Medulla oblongata (tissue), 1 donor: ENCODE data around the gene PDGFRB.
A peak's percentile ranks its signal among the peaks of the same experiment; 100 is the strongest.

Experiments used
- DNase-seq: peaks from one replicate; pipeline ENCODE4 v3.0.0-alpha.2; 2015; ENCODE audit errors: extremely low spot score

The PDGFRB gene

DNA sequence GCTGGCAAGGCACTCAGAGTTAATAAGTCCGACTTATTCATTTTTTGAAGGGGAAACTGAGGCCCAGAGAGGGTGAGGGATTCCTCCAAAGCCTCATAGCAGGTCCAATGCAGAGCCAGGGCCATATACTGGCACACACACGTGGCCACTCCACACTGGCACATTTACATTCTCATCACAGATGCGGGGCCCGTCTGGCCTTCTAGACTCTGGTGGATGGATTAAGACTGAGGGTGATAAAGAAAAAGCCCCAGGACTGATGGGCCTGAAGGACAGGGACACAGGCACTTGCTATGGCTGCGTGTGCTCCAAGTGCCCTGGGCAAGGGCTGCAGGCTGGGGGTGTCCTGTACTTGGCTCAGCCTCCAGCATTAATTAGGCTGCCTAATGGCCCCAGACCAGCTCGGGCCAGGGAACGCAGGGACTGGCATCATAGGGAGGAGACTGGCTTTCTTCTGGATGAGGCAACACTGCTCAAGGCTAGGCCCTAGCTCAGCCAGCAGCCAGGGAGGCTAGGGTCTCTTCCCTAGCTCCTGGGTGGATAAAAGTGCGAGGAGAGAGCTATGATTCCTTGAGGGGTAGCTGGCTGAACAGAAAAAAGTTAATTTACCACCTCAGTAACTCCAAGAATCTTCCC lies 40.8 kb downstream of the PDGFRB start:
- DNase-seq: no peak

DNA sequence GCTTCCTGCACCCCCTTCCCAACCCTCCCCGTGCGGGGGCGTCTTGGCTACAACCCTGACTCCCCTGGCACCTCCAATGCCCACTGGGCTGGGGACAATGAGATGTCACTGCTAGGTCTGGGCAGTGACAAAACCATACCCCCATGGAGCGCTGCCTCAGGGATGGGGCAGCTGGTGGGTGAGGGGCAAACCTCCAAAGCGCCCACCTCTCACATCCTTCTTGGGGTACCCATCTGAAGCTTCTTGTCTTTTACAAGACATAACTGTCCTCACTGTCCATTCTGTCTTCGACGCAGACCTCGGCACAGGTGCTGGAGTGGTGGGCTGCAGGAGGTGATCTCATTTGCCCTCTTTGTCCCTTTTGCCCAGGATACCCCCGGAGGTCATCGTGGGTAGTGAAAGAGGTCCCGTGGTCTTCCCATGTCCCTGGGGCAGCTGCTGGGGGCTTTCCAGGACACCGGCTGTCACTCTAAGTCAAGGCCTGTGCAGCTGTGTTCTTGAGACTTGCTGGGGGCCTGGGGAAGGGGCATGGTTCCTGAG lies 41.5 kb downstream of the PDGFRB start:
- no peak for DNase-seq

DNA sequence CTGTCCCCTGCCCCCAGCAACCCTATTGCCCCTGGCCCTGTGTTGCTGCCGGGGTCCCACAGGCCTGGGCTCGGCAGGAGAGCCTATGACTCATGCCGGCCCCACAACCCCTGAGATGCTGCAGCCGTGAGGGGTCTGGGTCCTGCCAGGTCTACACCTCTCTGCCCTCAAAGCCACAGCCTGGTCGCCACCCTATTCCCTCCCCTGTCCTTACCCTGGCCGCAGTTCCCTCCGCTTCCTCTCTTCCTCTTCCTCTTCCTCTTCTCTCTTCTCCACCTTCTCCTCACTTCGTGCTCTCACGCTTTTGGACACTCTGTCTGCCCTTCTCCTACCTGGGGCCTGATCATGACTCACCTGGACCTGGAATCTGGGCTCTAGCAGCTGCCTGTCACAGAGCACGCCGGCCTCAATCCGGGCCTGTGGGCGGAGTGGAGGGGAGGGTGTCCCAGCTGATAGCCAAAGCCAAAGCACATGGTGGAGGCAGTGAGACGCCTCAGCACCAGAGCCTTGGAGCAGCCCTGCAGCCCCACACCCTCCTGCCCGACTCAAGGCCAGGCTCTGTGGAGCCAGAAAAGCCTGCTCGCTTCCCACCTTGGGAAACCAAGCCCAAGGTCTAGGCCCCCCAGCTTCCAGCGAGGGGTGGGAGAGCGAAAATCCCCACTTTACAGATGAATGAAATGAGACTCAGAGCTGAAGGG lies 42.4 kb downstream of the PDGFRB start:
- DNase-seq: no peak

DNA sequence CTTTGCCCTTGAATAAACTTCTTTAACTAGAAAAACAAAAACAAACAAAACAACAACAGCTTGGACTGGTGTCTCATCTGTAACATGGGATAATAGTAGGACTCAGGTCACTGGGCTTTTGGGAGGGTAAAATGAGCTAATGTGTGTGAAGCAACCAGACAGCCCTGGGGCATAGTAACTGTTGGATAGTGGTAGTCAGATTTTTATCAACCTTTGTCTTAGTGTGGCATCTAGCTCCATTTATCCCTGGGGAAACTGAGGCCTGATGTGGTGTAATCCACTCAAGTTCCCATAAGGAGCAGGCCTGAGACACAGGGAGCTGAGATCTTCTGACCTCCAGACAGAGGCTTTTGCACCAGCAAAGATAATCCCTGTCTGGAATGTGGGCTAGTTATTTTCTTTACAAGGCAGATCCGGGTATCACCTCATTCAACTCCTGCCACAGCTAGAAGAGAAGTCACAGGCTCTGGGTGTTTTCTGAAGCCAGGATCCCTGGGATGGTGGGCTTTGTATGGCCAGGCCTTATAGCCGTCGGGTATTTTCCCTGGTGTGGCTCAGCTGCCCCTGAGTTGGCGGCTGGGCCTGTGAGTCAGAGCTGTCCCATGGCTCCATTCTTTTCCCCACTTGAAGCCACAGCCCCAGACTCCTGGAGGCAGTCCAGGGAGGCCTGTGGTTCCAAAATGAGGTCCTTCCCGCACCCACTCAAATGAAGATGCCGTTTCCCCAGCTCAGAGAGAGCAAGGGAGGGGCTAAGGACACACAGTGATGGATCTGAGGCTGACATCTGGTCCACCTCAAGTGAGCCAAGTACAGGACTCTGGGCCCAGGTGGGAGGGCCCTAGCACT lies 43.2 kb downstream of the PDGFRB start:
- DNase-seq: no peak

DNA sequence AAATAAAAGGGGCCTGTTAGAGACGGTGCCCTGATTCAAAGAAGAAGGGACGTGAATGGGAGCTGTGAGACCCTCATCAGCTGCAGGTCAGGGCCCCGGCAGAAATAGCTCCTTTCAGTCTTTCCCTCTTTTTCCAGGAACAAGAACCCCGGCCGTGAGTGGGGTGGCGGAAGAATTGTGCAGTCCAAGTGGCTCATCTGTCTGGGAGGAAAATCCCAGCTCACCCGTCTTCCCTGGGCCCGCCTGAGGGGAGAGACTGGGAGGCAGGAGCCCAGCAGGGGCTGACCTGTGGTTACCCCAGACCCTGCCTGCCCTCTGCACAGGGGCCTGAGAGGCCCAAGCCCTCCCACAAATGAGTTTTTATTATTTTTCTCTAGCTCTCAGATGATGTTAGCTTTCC lies 44.5 kb downstream of the PDGFRB start:
- DNase-seq: no peak

DNA sequence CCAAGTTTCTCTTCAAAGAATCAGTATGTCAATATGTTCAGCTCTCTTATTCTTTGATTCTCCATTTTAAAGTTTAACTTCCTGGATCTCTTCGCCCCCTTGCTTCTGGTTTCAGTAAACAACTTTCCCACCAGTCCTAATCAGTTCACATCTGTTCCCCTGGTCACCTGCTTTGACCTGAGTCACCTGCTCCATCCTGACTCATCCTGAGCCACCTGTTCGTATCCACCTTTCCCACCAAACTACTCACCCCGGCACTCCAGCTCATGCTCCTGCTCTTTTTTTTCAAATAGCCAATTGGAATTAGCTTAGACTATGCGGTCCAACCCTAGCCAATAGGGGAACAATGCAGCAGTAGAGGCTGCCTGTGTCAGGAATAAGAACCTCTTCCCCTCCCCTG lies 45.7 kb downstream of the PDGFRB start:
- no peak for DNase-seq

DNA sequence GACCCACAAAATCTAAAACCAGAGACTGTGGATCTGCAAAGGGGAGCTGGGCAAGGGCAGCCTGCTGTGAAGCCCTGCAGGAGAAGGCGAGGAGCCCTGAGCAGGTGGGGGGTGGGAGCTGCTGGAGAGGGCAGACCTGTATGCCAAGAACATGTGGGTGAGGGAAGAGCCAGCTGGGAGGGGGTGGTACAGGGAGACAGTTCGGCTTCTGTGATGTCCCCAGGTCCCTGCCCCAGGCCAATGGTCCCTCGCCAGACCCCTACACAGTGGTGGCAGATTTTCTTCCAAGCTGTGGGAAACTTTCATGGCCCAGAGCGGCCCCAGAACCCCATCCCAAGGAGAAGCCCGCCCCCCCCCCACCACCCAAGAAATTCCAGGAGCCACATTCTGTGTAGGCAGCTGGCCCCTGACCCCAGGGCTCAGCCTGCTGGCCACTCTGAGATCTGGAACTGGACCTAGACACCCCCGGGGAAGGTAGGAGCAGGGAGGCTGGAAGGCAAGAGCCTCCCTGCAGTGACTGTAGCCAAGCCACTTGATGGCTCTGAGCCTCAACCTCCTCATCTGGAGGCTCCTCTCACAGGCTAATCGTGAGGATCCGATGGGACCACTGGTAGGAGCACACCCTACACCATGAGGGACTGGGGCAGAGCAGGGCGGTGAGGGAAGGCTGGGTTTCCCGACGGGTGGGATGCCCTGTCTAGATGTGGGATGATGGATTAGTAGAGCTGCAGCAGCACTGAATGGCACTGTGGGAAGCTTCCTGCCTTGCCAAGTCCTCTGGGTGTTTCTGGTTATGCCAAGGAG lies 46.7 kb downstream of the PDGFRB start:
- DNase-seq: no peak

DNA sequence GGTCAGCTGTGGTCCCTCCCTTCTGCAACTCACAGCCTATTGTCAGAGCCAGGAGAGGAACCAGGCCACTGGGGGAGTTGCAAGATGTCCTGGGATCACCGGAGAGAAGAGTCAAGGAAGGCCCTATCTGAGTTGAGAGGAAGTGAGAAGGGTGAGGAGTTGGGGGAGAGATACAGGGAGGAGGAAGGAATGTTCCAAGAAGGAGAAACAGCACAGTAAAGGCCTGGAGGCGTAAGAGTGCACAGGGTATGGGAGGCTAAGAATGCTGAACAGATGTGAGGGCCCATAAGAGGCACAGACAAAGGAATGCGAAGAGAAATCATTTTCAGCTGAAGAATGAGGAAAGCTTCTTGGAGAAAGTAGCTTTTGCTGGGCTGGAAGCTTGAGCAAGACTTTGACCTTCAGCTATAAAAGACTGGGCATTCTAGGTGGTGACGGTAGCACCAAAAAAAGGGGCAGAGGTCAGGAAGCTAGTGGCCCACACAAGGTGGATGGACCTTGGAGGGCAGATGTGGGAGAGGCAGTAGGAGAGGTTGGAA lies 47.7 kb downstream of the PDGFRB start:
- DNase-seq: no peak

DNA sequence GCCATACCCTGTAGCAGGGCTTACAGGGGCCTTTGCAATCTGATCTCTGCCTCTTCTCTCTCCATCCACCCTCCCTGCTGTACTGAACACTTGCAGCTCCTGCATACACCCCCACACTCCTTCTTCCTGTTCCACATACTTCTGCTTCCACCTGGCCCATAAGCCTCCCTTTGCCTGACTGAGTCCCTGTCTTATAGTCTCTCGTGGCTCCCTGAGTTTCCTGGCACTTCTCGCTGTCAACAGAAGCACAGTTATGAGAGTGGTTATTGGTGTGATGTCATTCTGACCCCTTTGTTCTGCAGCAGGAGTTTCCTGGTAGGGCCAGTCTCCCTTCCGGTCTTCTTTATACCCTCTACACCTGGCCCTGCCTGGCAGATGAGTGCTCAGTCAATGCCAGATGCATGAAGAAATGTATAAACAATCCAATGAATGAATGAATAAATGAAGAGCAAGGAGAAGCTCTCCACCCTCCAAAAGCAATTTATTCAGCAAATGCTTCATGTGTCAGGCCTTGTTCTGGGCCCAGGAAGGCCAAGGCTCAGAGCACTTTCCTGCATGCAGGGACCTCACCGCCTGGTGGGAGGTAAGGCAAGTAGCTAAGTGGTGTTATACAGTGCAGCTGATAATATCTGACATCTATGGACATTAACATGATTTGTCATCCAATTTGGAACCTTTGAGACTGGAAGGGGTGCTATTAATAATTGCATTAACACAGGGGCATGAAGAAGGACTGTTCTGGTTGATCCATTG lies 48.8 kb downstream of the PDGFRB start:
- no peak for DNase-seq

DNA sequence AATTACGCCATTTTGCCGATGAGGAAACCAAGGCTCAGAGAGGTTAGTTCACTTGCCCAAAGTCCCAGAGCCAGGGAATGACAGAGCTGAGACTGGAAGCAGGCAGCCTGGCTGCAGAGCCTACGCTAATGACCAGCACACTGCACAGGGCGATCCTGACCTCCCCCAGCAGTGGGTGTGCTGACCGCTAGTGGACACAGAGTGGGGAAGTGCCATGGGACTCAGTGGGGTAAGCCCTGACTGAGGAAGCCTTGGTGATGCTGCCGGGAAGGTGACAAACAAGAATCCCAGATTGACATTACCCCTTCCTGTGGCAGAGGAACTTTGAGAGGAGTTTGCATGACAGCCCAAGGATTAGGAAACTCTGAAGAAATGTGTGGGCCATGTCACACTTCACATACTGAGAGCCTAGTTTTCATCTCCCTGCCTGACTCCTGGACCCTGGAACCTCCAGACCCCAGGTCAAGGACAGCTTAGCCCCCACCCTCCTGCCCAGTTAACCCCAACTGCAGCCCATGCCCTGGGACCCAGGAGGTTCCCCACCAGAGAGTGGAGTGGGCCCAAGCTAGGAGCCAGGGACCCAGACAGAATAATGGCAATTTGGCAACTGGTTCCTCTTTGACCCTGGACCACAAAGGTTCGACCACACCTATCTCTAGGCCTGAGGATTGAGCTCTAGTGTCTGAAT lies 49.6 kb downstream of the PDGFRB start:
- DNase-seq: no peak

DNA sequence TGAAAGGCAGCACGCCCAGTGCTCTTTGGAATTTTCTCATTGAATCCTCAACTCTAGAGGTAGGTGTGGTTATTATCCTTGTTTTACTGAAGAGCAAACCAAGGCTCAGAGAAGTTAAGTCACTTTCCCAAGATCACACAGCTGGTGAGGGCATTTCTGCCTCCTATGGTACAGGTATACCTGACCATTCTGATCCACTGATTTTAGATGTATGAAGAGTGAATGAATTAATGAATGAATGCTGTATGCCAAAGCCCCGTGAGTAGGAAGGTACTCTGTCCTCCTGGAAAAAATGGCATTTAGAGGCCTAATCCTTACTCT lies 51.1 kb downstream of the PDGFRB start:
- DNase-seq: no peak

DNA sequence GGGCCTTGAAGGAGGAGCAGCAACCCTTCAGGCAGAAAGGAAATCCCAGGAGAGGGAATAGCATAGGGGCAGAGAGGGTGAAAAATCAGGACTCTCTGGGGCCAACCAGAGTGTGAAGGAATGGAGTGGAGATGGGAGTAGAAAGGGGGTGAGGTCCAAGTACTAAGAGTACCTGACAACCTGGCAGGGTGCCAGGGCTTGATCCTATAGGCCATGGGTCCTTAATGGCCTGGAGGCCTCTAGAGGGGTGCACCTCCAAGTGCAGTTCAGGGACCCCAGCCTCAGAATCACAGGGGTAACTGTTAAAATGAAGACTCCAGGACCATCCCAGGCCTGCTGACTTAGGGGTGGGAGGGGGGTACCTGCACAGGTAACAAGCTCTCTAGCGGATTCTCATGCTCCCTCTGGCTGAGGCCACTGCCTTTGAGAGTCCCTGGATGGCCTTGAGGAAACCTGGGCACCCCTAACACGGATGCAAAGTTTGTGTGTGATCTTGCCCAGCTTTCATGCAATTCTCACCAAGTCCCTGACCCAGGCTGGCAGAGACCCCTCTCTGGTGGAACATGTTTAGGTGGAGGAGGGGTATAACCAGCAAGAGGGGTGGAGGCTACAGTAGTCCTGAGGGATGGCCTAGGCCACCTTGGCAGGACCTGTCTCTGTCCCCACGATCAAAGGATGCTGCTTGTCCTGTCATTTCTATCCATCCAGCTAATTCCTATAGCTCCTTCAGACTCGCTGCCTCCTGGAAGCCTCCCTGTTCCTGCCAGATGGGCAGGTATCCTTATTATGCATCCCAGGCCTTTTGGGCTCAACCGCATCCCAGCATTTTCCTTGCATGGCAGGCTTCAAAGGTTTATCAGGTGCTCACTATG lies 51.7 kb downstream of the PDGFRB start:
- no peak for DNase-seq

DNA sequence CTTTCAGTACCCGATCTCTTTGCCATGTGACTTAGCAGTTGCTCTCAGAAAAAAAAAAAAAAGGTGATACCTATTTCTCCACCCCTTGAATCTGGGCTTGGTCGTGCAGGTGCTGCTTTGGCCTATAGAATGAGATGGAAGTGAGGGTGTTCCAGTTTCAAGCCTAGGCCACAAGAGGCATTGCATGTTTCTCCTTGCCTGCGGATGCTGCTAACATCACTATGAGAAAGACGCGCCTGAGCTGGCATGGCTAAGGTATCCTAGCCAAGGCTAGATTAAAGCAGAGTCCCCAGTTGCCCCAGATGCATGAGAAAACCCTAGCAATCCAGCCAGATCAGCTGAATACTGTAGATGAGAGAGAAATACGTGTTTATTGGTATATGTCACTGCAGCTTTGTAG lies 54.6 kb downstream of the PDGFRB start:
- no peak for DNase-seq

DNA sequence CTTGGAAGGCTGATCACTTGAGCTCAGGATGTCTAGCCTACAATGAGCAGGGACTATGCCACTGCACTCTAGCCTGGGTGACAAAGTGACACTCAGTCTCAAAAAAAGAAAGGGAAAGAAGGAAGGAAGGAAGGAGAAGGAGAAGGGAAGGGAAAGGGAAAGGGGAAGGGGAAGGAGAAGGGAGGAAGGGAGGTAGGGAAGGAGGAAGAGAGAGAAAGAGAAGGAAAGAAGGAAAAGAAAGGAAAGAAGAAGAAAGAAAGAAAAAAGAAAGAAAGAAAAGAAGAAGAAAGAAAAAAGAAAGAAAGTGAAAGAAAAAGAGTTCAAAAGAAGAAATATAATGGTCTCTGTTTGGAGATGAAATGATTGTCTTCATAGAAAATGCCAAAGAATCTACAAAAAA lies 58.5 kb downstream of the PDGFRB start:
- no peak for DNase-seq

DNA sequence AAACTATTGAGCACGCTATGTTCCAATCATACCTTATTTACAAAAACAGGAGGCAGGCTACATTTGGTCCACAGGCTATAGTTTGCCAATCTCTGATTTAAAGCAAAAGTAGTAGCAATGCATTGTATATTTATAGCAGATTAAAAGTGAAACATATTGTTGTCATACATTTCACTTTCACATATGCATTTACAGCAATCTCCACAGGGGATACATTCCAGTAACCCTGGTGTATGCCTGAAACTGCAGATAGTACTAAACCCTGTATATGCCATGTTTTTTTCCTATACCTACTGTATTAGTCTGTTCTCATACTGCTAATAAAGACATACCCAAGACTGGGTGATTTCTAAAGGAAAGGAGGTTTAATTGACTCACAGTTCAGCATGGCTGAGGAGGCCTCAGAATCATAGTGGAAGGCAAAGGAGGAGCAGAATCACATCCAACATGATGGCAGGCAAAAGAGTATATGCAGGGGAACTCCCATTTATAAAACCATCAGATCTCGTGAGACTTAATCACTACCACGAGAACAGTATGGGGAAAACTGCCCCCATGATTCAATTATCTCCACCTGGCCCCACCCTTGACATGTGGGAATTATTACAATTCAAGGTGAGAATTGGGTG lies 63.4 kb downstream of the PDGFRB start:
- no peak for DNase-seq

DNA sequence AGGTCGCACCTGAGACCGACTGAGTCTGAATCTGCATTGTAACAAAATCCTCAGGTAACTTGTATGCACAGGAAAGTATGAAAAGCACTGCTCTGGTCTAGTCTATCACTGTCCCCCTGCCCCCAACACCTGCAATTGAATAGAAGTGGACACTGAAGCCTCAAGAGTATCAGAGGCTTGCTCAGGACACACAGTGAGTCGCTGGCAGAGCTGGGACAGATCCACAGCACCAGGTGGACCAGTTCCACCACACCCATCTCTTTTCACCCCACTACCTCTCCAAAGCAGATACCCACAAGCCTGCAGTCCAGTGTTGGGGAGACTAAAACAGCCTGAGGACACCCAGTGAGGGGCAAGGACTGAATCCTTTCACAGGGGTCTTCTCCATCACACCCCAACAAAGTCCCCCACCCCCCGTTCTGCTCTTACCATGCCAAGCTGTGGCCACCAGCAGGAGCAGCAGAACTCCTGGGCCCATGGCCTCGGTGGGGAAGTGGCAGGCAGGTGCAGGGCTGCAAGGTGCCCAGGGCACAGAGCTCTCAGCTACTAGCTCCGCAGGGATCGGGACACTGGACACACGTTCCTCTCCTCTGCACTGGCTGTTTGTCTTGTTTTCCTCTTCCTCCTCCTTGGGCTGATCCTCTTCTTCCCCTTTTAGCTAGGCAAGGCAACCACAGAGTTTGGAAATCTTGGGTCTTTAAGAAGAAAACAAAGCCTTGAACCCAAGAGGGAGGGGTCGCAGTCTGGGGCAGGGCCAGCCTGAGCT lies 69.5 kb downstream of the PDGFRB start, which contains the start of gene CSF1R:
CSF1R (minus strand) TSS at position 605 of the 766 bp plus-strand sequence; CDS start at position 478, 127 bp downstream.
- DNase-seq: peak; percentile 55

DNA sequence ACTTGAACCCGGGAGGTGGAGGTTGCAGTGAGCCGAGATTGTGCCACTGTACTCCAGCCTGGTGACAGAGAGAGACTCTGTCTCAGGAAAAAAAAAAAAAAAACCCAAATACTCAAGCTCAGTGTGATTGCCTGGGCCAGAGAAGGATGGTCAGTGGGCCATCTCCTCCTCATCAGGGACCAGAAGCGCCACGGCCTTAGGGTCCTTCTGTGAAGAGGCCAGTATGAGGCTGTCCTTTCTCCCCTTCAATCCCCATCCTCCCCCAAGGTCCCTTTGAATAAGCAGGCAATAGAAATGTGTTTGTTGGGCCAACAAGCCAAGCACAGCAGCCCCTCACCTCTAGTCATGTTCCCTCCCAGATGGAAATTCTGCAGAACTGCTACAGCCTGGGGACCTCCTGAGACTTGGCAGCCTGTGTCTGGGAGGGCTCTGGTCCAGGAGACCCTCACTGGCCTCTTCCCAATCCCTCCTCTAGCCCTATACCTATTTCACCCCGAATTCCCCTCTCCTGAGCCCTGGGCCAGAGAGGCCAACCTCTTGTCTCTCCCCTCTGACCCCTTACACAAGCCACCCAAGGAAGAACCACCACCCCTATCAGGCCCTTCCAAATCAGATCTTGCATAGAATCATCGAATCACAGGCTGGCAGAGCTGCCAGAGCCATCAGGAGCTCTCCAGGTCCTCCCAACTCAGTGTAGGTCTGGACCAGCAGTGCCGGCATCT lies 70.3 kb downstream of the PDGFRB start:
- DNase-seq: no peak
